RWPE1 (cell line): ENCODE results near the gene B9D2.

Experiments
- CTCF ChIA-PET: fragments of 350-600 bp; sonication (Branson Sonifier 250); formaldehyde crosslinking; extraction: SDS; loops from one replicate; lab custom pipeline; 2021; lab: Yijun Ruan, JAX
- POLR2A ChIA-PET: fragments of 400-600 bp; formaldehyde crosslinking; extraction: SDS; loops from one replicate; lab custom pipeline; 2020; ENCODE audit warnings: antibody characterized with exemption; ENCODE audit not compliant: low non-redundant PET; lab: Yijun Ruan, JAX
- DNase-seq: peaks from one replicate; pipeline ENCODE4 v3.0.0; 2012; ENCODE audit warnings: low spot score
- H3K27ac ChIP-seq: fragments of 450-650 bp; 2 replicates; pipeline ENCODE4 v1.5.1; 2017
- TF ChIP-seq, protein P1 (sequence below): fragments of 450-650 bp; conservative IDR thresholded peaks from 2 replicates; pipeline ENCODE4 v1.5.1; 2017; ENCODE audit warnings: low read depth, mild to moderate bottlenecking

B9D2 gene

GRCh38 chr19:41304706-41305483, 59.1 kb downstream of the B9D2 start:
- DNase-seq: no peak
- CTCF ChIA-PET: no interaction called here
- POLR2A ChIA-PET: interaction anchor here (0.6 kb wide), 1 partner anchor 297 kb away, joined by 4 read pairs; no protein-coding TSS in a partner anchor
- TF ChIP-seq, protein P1, sequence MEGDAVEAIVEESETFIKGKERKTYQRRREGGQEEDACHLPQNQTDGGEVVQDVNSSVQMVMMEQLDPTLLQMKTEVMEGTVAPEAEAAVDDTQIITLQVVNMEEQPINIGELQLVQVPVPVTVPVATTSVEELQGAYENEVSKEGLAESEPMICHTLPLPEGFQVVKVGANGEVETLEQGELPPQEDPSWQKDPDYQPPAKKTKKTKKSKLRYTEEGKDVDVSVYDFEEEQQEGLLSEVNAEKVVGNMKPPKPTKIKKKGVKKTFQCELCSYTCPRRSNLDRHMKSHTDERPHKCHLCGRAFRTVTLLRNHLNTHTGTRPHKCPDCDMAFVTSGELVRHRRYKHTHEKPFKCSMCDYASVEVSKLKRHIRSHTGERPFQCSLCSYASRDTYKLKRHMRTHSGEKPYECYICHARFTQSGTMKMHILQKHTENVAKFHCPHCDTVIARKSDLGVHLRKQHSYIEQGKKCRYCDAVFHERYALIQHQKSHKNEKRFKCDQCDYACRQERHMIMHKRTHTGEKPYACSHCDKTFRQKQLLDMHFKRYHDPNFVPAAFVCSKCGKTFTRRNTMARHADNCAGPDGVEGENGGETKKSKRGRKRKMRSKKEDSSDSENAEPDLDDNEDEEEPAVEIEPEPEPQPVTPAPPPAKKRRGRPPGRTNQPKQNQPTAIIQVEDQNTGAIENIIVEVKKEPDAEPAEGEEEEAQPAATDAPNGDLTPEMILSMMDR: no peak
- H3K27ac ChIP-seq: peak overlapping the region; percentile 56
